ENCODE measurements around the gene C16orf95.

- no peak for TF ChIP-seq CTCF (IDR thresholded peaks at IDR 0.05; ENCODE audit: poor library complexity)
- no peak for TF ChIP-seq EZH2phosphoT487 (IDR thresholded peaks at IDR 0.05; ENCODE audit: low read depth, severe bottlenecking, unreplicated experiment)
Observed at GRCh38 chr16:87342978-87343752, 26.0 kb upstream of the C16orf95 start.

Data from hepatocyte (in vitro differentiated cells).